ENCODE results near the gene PRSS16.
"Not testable (repeated sequence)": the region's sequence is repeated elsewhere in the genome, so short reads cannot be mapped to it uniquely, and the experiment has no call there.

PRSS16 gene

GRCh38 chr6:27247133-27247836 lies at the start of gene PRSS16:
PRSS16 (plus strand) TSS chr6:27247701; CDS start chr6:27247738, 37 bp downstream.
- DNase-seq, result no peak

- peak; percentile 27 for DNase-seq
Measured at GRCh38 chr6:27205375-27206278, 41.9 kb upstream of the PRSS16 start.

- DNase-seq, result no peak
Measured at GRCh38 chr6:27206806-27207205, 40.7 kb upstream of the PRSS16 start.

GRCh38 chr6:27208042-27208441 lies 39.5 kb upstream of the PRSS16 start:
- no peak for DNase-seq

GRCh38 chr6:27209196-27209595 lies 38.3 kb upstream of the PRSS16 start:
- DNase-seq, result no peak

GRCh38 chr6:27209659-27210269 lies 37.7 kb upstream of the PRSS16 start:
- no peak for DNase-seq

- DNase-seq, result not testable (repeated sequence)
Measured at GRCh38 chr6:27213091-27213517, 34.4 kb upstream of the PRSS16 start.

GRCh38 chr6:27213544-27214125 lies 33.9 kb upstream of the PRSS16 start:
- DNase-seq, result no peak

GRCh38 chr6:27214126-27214601 lies 33.3 kb upstream of the PRSS16 start:
- DNase-seq, result no peak

GRCh38 chr6:27216874-27217273 lies 30.6 kb upstream of the PRSS16 start:
- no peak for DNase-seq

- not testable (repeated sequence) for DNase-seq
Measured at GRCh38 chr6:27222971-27223370, 24.5 kb upstream of the PRSS16 start.

- no peak for DNase-seq
Measured at GRCh38 chr6:27224729-27225128, 22.8 kb upstream of the PRSS16 start.

- DNase-seq, result no peak
Measured at GRCh38 chr6:27228963-27229477, 18.5 kb upstream of the PRSS16 start.

GRCh38 chr6:27230758-27231111 lies 16.8 kb upstream of the PRSS16 start:
- DNase-seq, result no peak

GRCh38 chr6:27234576-27234975 lies 12.9 kb upstream of the PRSS16 start:
- no peak for DNase-seq

GRCh38 chr6:27237089-27237803 lies 10.3 kb upstream of the PRSS16 start:
- no peak for DNase-seq

GRCh38 chr6:27238010-27238983 lies 9.2 kb upstream of the PRSS16 start:
- DNase-seq, result no peak

- no peak for DNase-seq
Measured at GRCh38 chr6:27239258-27239657, 8.2 kb upstream of the PRSS16 start.

- DNase-seq, result no peak
Measured at GRCh38 chr6:27241443-27241842, 6.1 kb upstream of the PRSS16 start.

GRCh38 chr6:27242589-27243265 lies 4.8 kb upstream of the PRSS16 start:
- DNase-seq, result no peak
